Spleen (tissue), 11 donors: ENCODE results near the gene HIF3A. TPM values are rescaled to one million over a fixed set of nuclear protein-coding genes. Genes with fewer than 3 reads are reported as not detected.

Experiments
- DNase-seq: peaks from one replicate; pipeline ENCODE4 v3.0.0-alpha.2; 2020
- H3K27ac ChIP-seq, 8 donors: fragments of 200-600 bp; sonication (generic) in 7 of 8; 1 replicate in 4 of 8; 2 replicates in 4 of 8; pipeline versions ENCODE4 v1.5.0 to v1.8.0; 2016 to 2021; ENCODE audit warnings: inconsistent platforms in 4 of 8, mild to moderate bottlenecking in 4 of 8, moderate library complexity in 1 of 8
- H3K27me3 ChIP-seq, 7 donors: fragments of 200-600 bp; sonication (generic) in 6 of 7; replicated peaks in 1 of 7; 1 replicate in 4 of 7; 2 replicates in 3 of 7; pipeline versions ENCODE4 v1.5.0 to v1.8.0; 2016 to 2021; ENCODE audit warnings: inconsistent platforms in 3 of 7, mild to moderate bottlenecking in 1 of 7
- H3K36me3 ChIP-seq, 6 donors: fragments of 200-600 bp; sonication (generic) in 5 of 6; 1 replicate in 4 of 6; 2 replicates in 2 of 6; pipeline versions ENCODE4 v1.5.0 to v1.8.0; 2016 to 2021; ENCODE audit warnings: inconsistent platforms in 2 of 6
- H3K4me1 ChIP-seq, 6 donors: fragments of 200-600 bp; sonication (generic) in 5 of 6; 1 replicate in 3 of 6; 2 replicates in 3 of 6; pipeline versions ENCODE4 v1.5.0 to v1.8.0; 2016 to 2021; ENCODE audit warnings: inconsistent platforms in 3 of 6
- H3K4me3 ChIP-seq, 8 donors: fragments of 200-600 bp; sonication (generic) in 7 of 8; 1 replicate in 4 of 8; 2 replicates in 4 of 8; pipeline versions ENCODE4 v1.5.0 to v1.8.0; 2016 to 2021; ENCODE audit warnings: inconsistent platforms in 4 of 8, mild to moderate bottlenecking in 4 of 8, moderate library complexity in 2 of 8
- H3K9me3 ChIP-seq, 8 donors: fragments of 200-600 bp; sonication (generic) in 7 of 8; 1 replicate in 4 of 8; 2 replicates in 4 of 8; pipeline versions ENCODE4 v1.5.0 to v1.8.0; 2016 to 2021; ENCODE audit warnings: inconsistent platforms in 4 of 8
- POLR2A ChIP-seq, 3 donors: fragments of 450-650 bp; IDR thresholded peaks; one replicate each; pipeline ENCODE4 v1.5.1; 2017; ENCODE audit warnings: antibody characterized with exemption in 3 of 3, mild to moderate bottlenecking in 1 of 3
- POLR2AphosphoS5 ChIP-seq, 3 donors: sonication (generic); formaldehyde crosslinking; IDR thresholded peaks; one replicate each; pipeline ENCODE4 v1.5.1; 2017; ENCODE audit warnings: antibody characterized with exemption in 3 of 3
- WGBS, 5 donors: extraction: QIAGEN DNeasy Blood & Tissue Kit in 3 of 5; methylation state at CpG; one replicate each; pipeline versions ENCODE4 v1.1.5 to v1.1.7; 2013 to 2018; 5-methylcytosine and 5-hydroxymethylcytosine counted together
- intact Hi-C: fragments of 100-400 bp; cut with DNase I; formaldehyde crosslinking; loops from one replicate; pipeline ENCODE4 v1.15.0; 2023; ENCODE audit warnings: low total_unique reads
- polyA plus RNA-seq, 3 donors: library from polyadenylated mRNA; stranded (reverse); fragments of 200-250 nt; gene quantifications; one replicate each; pipeline ENCODE4 v1.2.1, GENCODE V29; 2013
- total RNA-seq, 7 donors: library from RNA; depleted of rRNA in 3 of 7; stranded (reverse); fragments of >200 nt in 3 of 7; fragmentation: NEBNext Ultra II Directional in 4 of 7; extraction: Animal tissue kit (Norgen Biotek cat#: 25700) in 4 of 7; gene quantifications; one replicate each; pipeline versions ENCODE4 v1.1.0 to v1.2.1, GENCODE V29; 2016 to 2021
- TF ChIP-seq, protein P1 (sequence below), 11 experiments: fragments of 200-600 bp in 7 of 11; fragments of 450-650 bp in 4 of 11; sonication (generic) in 4 of 11; IDR thresholded peaks in 8 of 11; conservative IDR thresholded peaks in 3 of 11; 1 replicate in 7 of 11; 2 replicates in 4 of 11; pipeline versions ENCODE4 v1.4.0 to v1.8.0; 2016 to 2021; ENCODE audit warnings: antibody characterized with exemption in 11 of 11, inconsistent platforms in 4 of 11, mild to moderate bottlenecking in 1 of 11
- donor health status: healthy with polysubstance abuse.
- donor health status: DM: no; HTN: no; CAD: no; lungs with moderate emphysema.
- donor health status: DM: no; HTN: no; CAD: no.
- donor health status: Bipolar disorder and iron deficiency.
- donor health status: healthy.
- donor health status: DM: no; HTN: no; CAD: no.
- donor health status: DM: yes; HTN: yes; CAD: no.

Gene HIF3A
- total and polyA plus RNA-seq, 10 donors = 5.0 to 126 (median 78.5) TPM

- intact Hi-C loops = no loop called here
- DNase-seq = no peak
- Histone ChIP-seq H3K4me3 (no peak overlapping the region), H3K36me3 (no peaks in the 10 kb centered on the region), H3K27ac (peak overlapping the region; percentile 66 to 87 (median 81)), H3K4me1 (peaks cover 0 to 13% (median 1%) of the 10 kb centered on the region in 6 donors), H3K27me3 (peaks cover 0 to 10% (median 0%) of the 10 kb centered on the region in 7 donors), H3K9me3 (peaks cover 0 to 21% (median 14%) of the 10 kb centered on the region in 8 donors)
- peak in 2 of 3 donors; percentile 47 to 73 for TF ChIP-seq POLR2AphosphoS5 (IDR thresholded peaks at IDR 0.05)
- TF ChIP-seq POLR2A (IDR thresholded peaks at IDR 0.05) = no peak
- TF ChIP-seq, protein P1, sequence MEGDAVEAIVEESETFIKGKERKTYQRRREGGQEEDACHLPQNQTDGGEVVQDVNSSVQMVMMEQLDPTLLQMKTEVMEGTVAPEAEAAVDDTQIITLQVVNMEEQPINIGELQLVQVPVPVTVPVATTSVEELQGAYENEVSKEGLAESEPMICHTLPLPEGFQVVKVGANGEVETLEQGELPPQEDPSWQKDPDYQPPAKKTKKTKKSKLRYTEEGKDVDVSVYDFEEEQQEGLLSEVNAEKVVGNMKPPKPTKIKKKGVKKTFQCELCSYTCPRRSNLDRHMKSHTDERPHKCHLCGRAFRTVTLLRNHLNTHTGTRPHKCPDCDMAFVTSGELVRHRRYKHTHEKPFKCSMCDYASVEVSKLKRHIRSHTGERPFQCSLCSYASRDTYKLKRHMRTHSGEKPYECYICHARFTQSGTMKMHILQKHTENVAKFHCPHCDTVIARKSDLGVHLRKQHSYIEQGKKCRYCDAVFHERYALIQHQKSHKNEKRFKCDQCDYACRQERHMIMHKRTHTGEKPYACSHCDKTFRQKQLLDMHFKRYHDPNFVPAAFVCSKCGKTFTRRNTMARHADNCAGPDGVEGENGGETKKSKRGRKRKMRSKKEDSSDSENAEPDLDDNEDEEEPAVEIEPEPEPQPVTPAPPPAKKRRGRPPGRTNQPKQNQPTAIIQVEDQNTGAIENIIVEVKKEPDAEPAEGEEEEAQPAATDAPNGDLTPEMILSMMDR (IDR thresholded peaks at IDR 0.05 in 8 of 11, conservative IDR thresholded peaks at IDR 0.05 in 3 of 11) = no peak
- 46 to 76% (median 56%) methylated on average over 6 of the region's 6 CpGs for WGBS, 5 donors
Measured at GRCh38 chr19:46288896-46289588, 7.8 kb upstream of the HIF3A start.

DNA sequence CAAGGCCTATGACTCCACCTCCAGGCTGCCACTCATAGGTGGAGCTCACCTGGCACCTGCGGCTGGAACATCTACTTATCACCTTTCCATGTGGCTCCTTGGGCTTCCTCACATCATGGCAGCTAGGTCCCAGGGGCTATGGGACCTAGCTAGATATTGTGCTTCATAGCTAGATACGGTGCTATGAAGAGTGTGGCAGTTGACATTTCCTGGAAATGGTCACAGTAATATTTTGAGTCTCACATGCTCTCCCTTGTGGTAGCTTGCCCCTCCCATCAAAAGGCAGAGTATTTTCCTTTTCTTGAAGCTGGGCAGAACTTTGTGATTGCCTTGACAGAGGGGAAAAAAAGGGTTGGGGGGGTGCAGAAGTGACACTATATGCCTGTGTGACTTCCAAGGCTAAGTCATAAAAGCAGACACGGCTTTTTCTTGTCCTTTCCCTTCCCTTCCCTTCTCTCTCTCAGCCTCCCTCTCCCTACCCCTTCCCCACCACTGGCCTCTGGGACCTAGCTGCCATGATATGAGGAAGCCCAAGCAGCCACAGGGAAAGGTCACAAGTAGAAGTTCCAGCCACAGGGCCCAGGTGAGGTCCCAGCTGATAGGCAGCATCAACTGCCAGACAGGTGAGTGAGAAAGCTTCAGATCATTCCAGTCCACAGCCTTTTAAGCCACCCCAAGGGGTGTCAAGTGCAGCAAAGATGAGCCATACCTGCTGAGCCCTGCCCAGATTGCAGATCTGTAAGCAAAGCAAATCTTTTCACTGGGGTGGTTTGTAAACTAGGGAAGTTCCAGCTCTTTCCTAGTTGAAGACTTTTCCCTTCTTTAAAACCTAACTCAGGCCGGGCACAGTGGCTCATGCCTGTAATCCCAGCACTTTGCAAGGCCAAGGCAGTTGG is 6.9 kb upstream of the HIF3A start:
- Histone ChIP-seq H3K27ac (peak overlapping the region; percentile 66 to 87 (median 80)), H3K36me3 (no peaks in the 10 kb centered on the region), H3K27me3 (peaks cover 0 to 19% (median 0%) of the 10 kb centered on the region in 7 donors), H3K9me3 (peaks cover 0 to 21% (median 14%) of the 10 kb centered on the region in 8 donors), H3K4me3 (no peak overlapping the region), H3K4me1 (peaks cover 0 to 5% (median 1%) of the 10 kb centered on the region in 6 donors)
- no peak for TF ChIP-seq POLR2AphosphoS5 (IDR thresholded peaks at IDR 0.05)
- no peak for TF ChIP-seq POLR2A (IDR thresholded peaks at IDR 0.05)
- TF ChIP-seq, protein P1 (IDR thresholded peaks at IDR 0.05 in 8 of 11, conservative IDR thresholded peaks at IDR 0.05 in 3 of 11) = no peak
- 52 to 65% (median 57%) methylated on average over 4 of the region's 4 CpGs for WGBS, 5 donors
- intact Hi-C loops = no loop called here
- no peak for DNase-seq

DNA sequence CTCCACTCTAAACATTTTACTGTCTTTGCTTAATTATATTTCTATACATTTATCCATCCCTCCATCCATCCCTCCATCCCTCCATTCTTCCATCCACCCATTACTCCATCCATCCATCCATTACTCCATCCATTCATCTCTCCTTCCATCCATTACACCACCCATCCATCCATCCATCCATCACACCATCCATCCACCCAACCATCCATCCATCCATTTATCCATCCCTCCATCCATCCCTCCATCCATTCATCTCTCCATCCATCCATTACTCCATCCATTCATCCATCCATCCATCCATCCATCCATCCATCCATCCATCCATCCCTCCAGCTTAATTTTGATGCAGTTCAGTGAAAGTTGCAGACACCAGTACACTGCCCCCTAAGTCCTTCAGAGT is 5.0 kb upstream of the HIF3A start:
- peaks cover 0 to 12% (median 4%) of the 10 kb centered on the region in 6 donors for H3K4me1 ChIP-seq
- intact Hi-C loops = no loop called here
- H3K36me3 ChIP-seq = no peaks in the 10 kb centered on the region
- TF ChIP-seq POLR2A (IDR thresholded peaks at IDR 0.05) = no peak
- TF ChIP-seq, protein P1 (IDR thresholded peaks at IDR 0.05 in 8 of 11, conservative IDR thresholded peaks at IDR 0.05 in 3 of 11) = no peak
- no peak for TF ChIP-seq POLR2AphosphoS5 (IDR thresholded peaks at IDR 0.05)
- H3K27ac ChIP-seq = no peak overlapping the region
- H3K27me3 ChIP-seq = peaks cover 0 to 38% (median 3%) of the 10 kb centered on the region in 7 donors
- no peak overlapping the region for H3K4me3 ChIP-seq
- no peak for DNase-seq
- peaks cover 0 to 21% (median 14%) of the 10 kb centered on the region in 8 donors for H3K9me3 ChIP-seq

GRCh38 chr19:46294494-46294893 is 2.3 kb upstream of the HIF3A start:
- Histone ChIP-seq H3K27me3 (peaks cover 0 to 64% (median 9%) of the 10 kb centered on the region in 7 donors), H3K4me1 (peaks cover 2 to 38% (median 17%) of the 10 kb centered on the region in 6 donors), H3K36me3 (no peaks in the 10 kb centered on the region), H3K27ac (no peak overlapping the region), H3K4me3 (no peak overlapping the region), H3K9me3 (peaks cover 0 to 19% (median 13%) of the 10 kb centered on the region in 8 donors)
- WGBS, 5 donors = 86 to 93% (median 87%) methylated on average over 6 of the region's 6 CpGs
- TF ChIP-seq POLR2A (IDR thresholded peaks at IDR 0.05) (no peak), POLR2AphosphoS5 (IDR thresholded peaks at IDR 0.05) (no peak)
- TF ChIP-seq, protein P1 (IDR thresholded peaks at IDR 0.05 in 8 of 11, conservative IDR thresholded peaks at IDR 0.05 in 3 of 11) = no peak
- DNase-seq = no peak
- intact Hi-C loops = no loop called here
